ENCODE measurements around the gene ABLIM1.

The ABLIM1 gene

GRCh38 chr10:114429581-114430335, 228.3 kb downstream of the ABLIM1 start:
- H3K4me3 ChIP-seq (ENCODE audit: low read depth, low read length) = no peak overlapping the region
- H3K27ac ChIP-seq = no peak overlapping the region
- H3K9me3 ChIP-seq (ENCODE audit: severe bottlenecking) = no peaks in the 10 kb centered on the region
- H3K36me3 ChIP-seq = no peaks in the 10 kb centered on the region
- no peak for TF ChIP-seq CTCF (IDR thresholded peaks at IDR 0.05; ENCODE audit: low read depth, low read length)
- no peaks in the 10 kb centered on the region for H3K27me3 ChIP-seq (ENCODE audit: insufficient read depth, low read depth, severe bottlenecking)
- no peak for DNase-seq

- Histone ChIP-seq H3K27me3 (ENCODE audit: insufficient read depth, low read depth, severe bottlenecking) (no peaks in the 10 kb centered on the region), H3K4me3 (ENCODE audit: low read depth, low read length) (no peak overlapping the region), H3K9me3 (ENCODE audit: severe bottlenecking) (no peaks in the 10 kb centered on the region), H3K36me3 (no peaks in the 10 kb centered on the region), H3K27ac (no peak overlapping the region)
- no peak for DNase-seq
- TF ChIP-seq CTCF (IDR thresholded peaks at IDR 0.05; ENCODE audit: low read depth, low read length) = no peak
These were observed 230.8 kb downstream of the ABLIM1 start for GRCh38 chr10:114427124-114427852.

- TF ChIP-seq CTCF (IDR thresholded peaks at IDR 0.05; ENCODE audit: low read depth, low read length) = no peak
- no peak overlapping the region for H3K27ac ChIP-seq
- H3K9me3 ChIP-seq (ENCODE audit: severe bottlenecking) = no peaks in the 10 kb centered on the region
- no peak for DNase-seq
- no peaks in the 10 kb centered on the region for H3K27me3 ChIP-seq (ENCODE audit: insufficient read depth, low read depth, severe bottlenecking)
- no peaks in the 10 kb centered on the region for H3K36me3 ChIP-seq
- no peak overlapping the region for H3K4me3 ChIP-seq (ENCODE audit: low read depth, low read length)
These were observed 231.6 kb downstream of the ABLIM1 start for GRCh38 chr10:114426476-114426875.

GRCh38 chr10:114420811-114421485, 237.1 kb downstream of the ABLIM1 start:
- Histone ChIP-seq H3K9me3 (ENCODE audit: severe bottlenecking) (no peaks in the 10 kb centered on the region), H3K27ac (no peak overlapping the region), H3K27me3 (ENCODE audit: insufficient read depth, low read depth, severe bottlenecking) (no peaks in the 10 kb centered on the region), H3K36me3 (no peaks in the 10 kb centered on the region), H3K4me3 (ENCODE audit: low read depth, low read length) (no peak overlapping the region)
- no peak for DNase-seq
- no peak for TF ChIP-seq CTCF (IDR thresholded peaks at IDR 0.05; ENCODE audit: low read depth, low read length)

GRCh38 chr10:114418109-114418508, 240.0 kb downstream of the ABLIM1 start:
- TF ChIP-seq CTCF (IDR thresholded peaks at IDR 0.05; ENCODE audit: low read depth, low read length) = no peak
- no peaks in the 10 kb centered on the region for H3K36me3 ChIP-seq
- no peak overlapping the region for H3K27ac ChIP-seq
- no peak for DNase-seq
- no peak overlapping the region for H3K4me3 ChIP-seq (ENCODE audit: low read depth, low read length)
- no peaks in the 10 kb centered on the region for H3K9me3 ChIP-seq (ENCODE audit: severe bottlenecking)
- no peaks in the 10 kb centered on the region for H3K27me3 ChIP-seq (ENCODE audit: insufficient read depth, low read depth, severe bottlenecking)
